Testis (tissue), 5 donors: ENCODE results near the gene ALDOB. TPM values are rescaled to one million over a fixed set of nuclear protein-coding genes. Genes with fewer than 3 reads are reported as not detected.

Experiments used
- DNase-seq: peaks from one replicate; pipeline ENCODE4 v3.0.0-alpha.2; 2019
- H3K27ac ChIP-seq, 2 donors: fragments of 200-600 bp; sonication (generic); one replicate each; pipeline ENCODE4 v1.5.1; 2019
- H3K27me3 ChIP-seq: fragments of 200-600 bp; sonication (generic); one replicate; pipeline ENCODE4 v1.5.1; 2019
- H3K36me3 ChIP-seq: fragments of 200-600 bp; sonication (generic); one replicate; pipeline ENCODE4 v1.5.1; 2017; ENCODE audit warnings: low read depth; ENCODE audit errors: missing control alignments
- H3K4me1 ChIP-seq: fragments of 200-600 bp; sonication (generic); one replicate; pipeline ENCODE4 v1.5.1; 2019
- H3K4me3 ChIP-seq, 2 donors: fragments of 200-600 bp; sonication (generic); one replicate each; pipeline ENCODE4 v1.5.1; 2017 to 2019
- H3K9me3 ChIP-seq: fragments of 200-600 bp; sonication (generic); one replicate; pipeline ENCODE4 v1.5.1; 2017
- CTCF ChIP-seq, 3 experiments: fragments of 450-650 bp in 2 of 3; fragments of 200-600 bp in 1 of 3; sonication (generic) in 1 of 3; IDR thresholded peaks; one replicate each; pipeline ENCODE4 v1.5.1; 2016 to 2019; ENCODE audit warnings: antibody characterized with exemption in 3 of 3, mild to moderate bottlenecking in 2 of 3, moderate library complexity in 1 of 3
- POLR2A ChIP-seq: fragments of 450-650 bp; IDR thresholded peaks from one replicate; pipeline ENCODE4 v1.6.1; 2017; ENCODE audit warnings: antibody characterized with exemption, mild to moderate bottlenecking, moderate library complexity
- WGBS, 2 donors: methylation state at CpG; one replicate each; pipeline ENCODE4 v1.1.5; 2018; 5-methylcytosine and 5-hydroxymethylcytosine counted together
- intact Hi-C: fragments of 100-400 bp; cut with DNase I; formaldehyde crosslinking; loops from one replicate; pipeline ENCODE4 v1.15.1; 2023; ENCODE audit warnings: low total_unique reads
- long read RNA-seq, 2 donors: transcript quantifications; one replicate each; lab custom pipeline, GENCODE V29; 2026
- polyA plus RNA-seq: library from polyadenylated mRNA; stranded (reverse); fragments of 350-450 nt; fragmentation: Illumina TruSeq; extraction: RNeasy Lipid Tissue Mini Kit (QIAGEN cat#74804); gene quantifications from one replicate; pipeline ENCODE4 v1.2.3, GENCODE V29; 2014; ENCODE audit warnings: low read depth, low replicate concordance; ENCODE audit not compliant: insufficient read depth
- total RNA-seq, 2 donors: library from RNA; depleted of rRNA; stranded (reverse); fragments of >200 nt; gene quantifications; one replicate each; pipeline ENCODE4 v1.2.3, GENCODE V29; 2016

The ALDOB gene
- total RNA-seq (under 1 TPM in 1 of 2 donors, not detected in 1; 0.79 TPM), polyA plus RNA-seq (1.9 TPM)
- long read RNA-seq, donor 1, partial matches to known transcripts, result 0 of 1 reads
- long read RNA-seq, donor 1, other reads (novel, unspliced or antisense), result 0 of 1 reads
- long read RNA-seq, donor 2, result 0 reads

DNA sequence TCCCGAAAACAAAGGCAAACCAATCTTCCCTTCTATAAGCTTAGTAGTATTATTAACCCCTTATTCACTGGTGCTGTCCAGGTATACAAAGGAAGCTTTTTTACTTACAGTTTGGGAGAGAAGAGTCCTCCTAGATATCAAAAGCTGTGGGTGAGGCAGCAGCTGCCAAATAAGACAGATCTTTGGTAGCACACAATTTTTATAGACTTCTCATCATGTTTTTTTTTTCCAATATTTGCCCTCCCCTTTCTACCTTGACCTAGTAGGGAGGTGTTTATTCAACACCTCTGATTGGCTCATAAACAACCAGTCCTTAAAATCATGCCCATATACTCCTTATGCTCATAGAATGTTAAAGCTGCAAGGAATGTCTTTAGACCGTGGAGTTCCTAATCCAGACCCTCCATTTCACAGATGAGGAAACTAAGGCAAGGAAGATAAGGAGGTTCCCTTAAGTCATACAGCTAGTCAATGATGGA, at the start of gene ALDOB:
Gene ALDOB (minus strand): TSS at position 174 of the 479 bp plus-strand sequence. CDS start 4,887 bp downstream, outside the sequence.
- Histone ChIP-seq H3K27me3 (no peaks in the 10 kb centered on the region), H3K27ac (no peak within 1 kb of the TSS), H3K9me3 (no peaks in the 10 kb centered on the region), H3K36me3 (no peaks in the 10 kb centered on the region), H3K4me1 (peaks cover 4% of the 10 kb centered on the region), H3K4me3 (no peak within 1 kb of the TSS)
- WGBS, 2 donors, result 62 to 74% methylated on average over 2 of the region's 2 CpGs
- intact Hi-C loops, result no loop called here
- TF ChIP-seq CTCF (IDR thresholded peaks at IDR 0.05), result no peak
- TF ChIP-seq POLR2A, result no peak
- no peak for DNase-seq

DNA sequence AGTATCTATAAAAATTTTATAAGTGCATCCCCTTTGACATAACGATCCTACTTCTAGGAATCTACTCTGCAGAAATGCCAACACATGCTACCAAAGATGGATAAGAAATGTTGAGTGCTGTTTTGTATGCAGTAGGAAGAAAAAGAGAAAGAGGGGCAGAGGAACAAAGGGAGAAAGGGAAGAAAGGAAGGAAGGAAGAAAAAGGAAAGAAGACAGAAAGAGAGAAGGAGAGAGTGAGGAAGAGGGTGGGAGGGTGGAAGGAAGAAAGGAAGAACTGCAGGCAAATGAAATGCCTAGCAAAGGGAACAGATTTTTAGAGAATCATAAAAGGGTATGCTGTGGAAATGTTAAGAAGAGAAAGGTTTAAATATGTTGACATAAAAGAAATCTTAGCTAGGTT, 48.5 kb upstream of the ALDOB start:
- 84 to 85% methylated on average over 1 of the region's 1 CpG for WGBS, 2 donors
- no peaks in the 10 kb centered on the region for H3K4me1 ChIP-seq
- no peak for DNase-seq
- H3K9me3 ChIP-seq, result no peaks in the 10 kb centered on the region
- intact Hi-C loops, result no loop called here
- TF ChIP-seq POLR2A (no peak), CTCF (IDR thresholded peaks at IDR 0.05) (no peak)
- H3K27me3 ChIP-seq, result no peaks in the 10 kb centered on the region
- H3K27ac ChIP-seq, result no peak overlapping the region
- H3K4me3 ChIP-seq, result no peak overlapping the region
- no peaks in the 10 kb centered on the region for H3K36me3 ChIP-seq

GRCh38 chr9:101481261-101481660, 45.7 kb upstream of the ALDOB start:
- no peaks in the 10 kb centered on the region for H3K27me3 ChIP-seq
- H3K9me3 ChIP-seq, result no peaks in the 10 kb centered on the region
- no peak for DNase-seq
- no peak overlapping the region for H3K27ac ChIP-seq
- WGBS, 2 donors, result 83 to 85% methylated on average over 1 of the region's 1 CpG
- no peaks in the 10 kb centered on the region for H3K4me1 ChIP-seq
- H3K4me3 ChIP-seq, result no peak overlapping the region
- no peak for TF ChIP-seq POLR2A
- TF ChIP-seq CTCF (IDR thresholded peaks at IDR 0.05), result no peak
- H3K36me3 ChIP-seq, result no peaks in the 10 kb centered on the region
- intact Hi-C loops, result no loop called here

DNA sequence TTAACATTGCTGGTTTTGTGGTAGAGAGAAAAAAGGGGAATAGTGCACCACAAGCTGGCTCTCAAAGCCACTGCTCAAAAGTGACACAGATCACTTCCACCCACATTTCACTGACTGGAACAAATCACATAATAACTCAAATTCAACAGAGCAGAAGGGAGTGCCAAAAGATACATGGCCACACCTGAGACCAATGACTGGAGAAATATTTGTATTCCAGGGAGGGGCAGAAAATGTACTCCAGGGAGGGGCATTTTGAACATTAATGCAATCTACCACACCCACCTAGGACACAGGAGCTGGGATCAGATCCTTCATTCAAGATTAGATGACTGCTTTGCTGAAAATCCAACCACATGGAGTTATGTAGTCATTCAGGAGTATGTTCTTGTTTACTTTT, 44.8 kb upstream of the ALDOB start:
- Histone ChIP-seq H3K27me3 (no peaks in the 10 kb centered on the region), H3K9me3 (no peaks in the 10 kb centered on the region), H3K27ac (no peak overlapping the region), H3K4me3 (no peak overlapping the region), H3K4me1 (no peaks in the 10 kb centered on the region), H3K36me3 (no peaks in the 10 kb centered on the region)
- no peak for DNase-seq
- TF ChIP-seq POLR2A, result no peak
- intact Hi-C loops, result no loop called here

GRCh38 chr9:101479338-101480030, 43.9 kb upstream of the ALDOB start:
- TF ChIP-seq CTCF (IDR thresholded peaks at IDR 0.05), result no peak
- TF ChIP-seq POLR2A, result no peak
- intact Hi-C loops, result no loop called here
- 60 to 78% methylated on average over 4 of the region's 4 CpGs for WGBS, 2 donors
- Histone ChIP-seq H3K36me3 (no peaks in the 10 kb centered on the region), H3K27ac (no peak overlapping the region), H3K4me3 (no peak overlapping the region), H3K27me3 (no peaks in the 10 kb centered on the region), H3K4me1 (no peaks in the 10 kb centered on the region), H3K9me3 (no peaks in the 10 kb centered on the region)
- no peak for DNase-seq
